Stimulated activated CD8-positive, alpha-beta memory T cell treated with anti-CD3 and anti-CD28 coated beads, Interleukin-4, amount 100 ng/mL, for 4 hours (primary cell): ENCODE results near the gene GABRA6.

Source experiments
- DNase-seq, 2 donors: peaks; one replicate each; pipeline ENCODE4 v3.0.0-alpha.2; 2020; ENCODE audit warnings: low read depth in 2 of 2, low spot score in 1 of 2

The GABRA6 gene

GRCh38 chr5:161751265-161751664, 65.7 kb downstream of the GABRA6 start:
- no peak for DNase-seq
